Endothelial cell of umbilical vein (primary cell): ENCODE results near the gene DYNC1H1. TPM values are rescaled to one million over a fixed set of nuclear protein-coding genes. Genes with fewer than 3 reads are reported as not detected.

Source experiments
- BruUV-seq: library from RNA; stranded (reverse); fragments of 400-500 nt; replicated peaks from 2 replicates; lab custom pipeline; 2021; lab: Mats Ljungman, UMichigan
- CTCF ChIA-PET: fragments of 300-600, 350-600 bp; sonication (Branson Sonifier 250); formaldehyde crosslinking; loops from one replicate; lab custom pipeline; 2021; ENCODE audit warnings: antibody characterized with exemption, inconsistent platforms; lab: Charles Lee
- POLR2A ChIA-PET: fragments of 300-600, 350-600 bp; sonication (Branson Sonifier 250); formaldehyde crosslinking; loops from one replicate; lab custom pipeline; 2021; ENCODE audit warnings: antibody characterized with exemption, inconsistent platforms; lab: Charles Lee
- DNase-seq: peaks from one replicate; pipeline ENCODE4 v3.0.0-alpha.2; 2011; ENCODE audit warnings: low read depth, low spot score
- FAIRE-seq: peaks from 2 replicates; lab custom pipeline; 2011; peaks lifted over from hg19 to GRCh38; lab: Jason Lieb, UNC
- H2AFZ ChIP-seq: 2 replicates; pipeline ENCODE4 v1.6.0; 2012; ENCODE audit warnings: low read depth, low read length, control low read depth, inconsistent platforms
- H3K27ac ChIP-seq: 2 replicates; pipeline ENCODE4 v1.5.1; 2011; ENCODE audit warnings: low read depth, mild to moderate bottlenecking, control low read depth, low read length, moderate library complexity; ENCODE audit not compliant: insufficient read depth
- H3K27me3 ChIP-seq, 2 experiments: 2 replicates each; pipeline versions ENCODE4 v1.6.0 to v1.6.1; 2011; ENCODE audit warnings: low read length in 2 of 2, mixed read lengths in 1 of 2; ENCODE audit not compliant: control insufficient read depth in 2 of 2, insufficient read depth in 2 of 2
- H3K36me3 ChIP-seq, 2 experiments: 2 replicates in 1 of 2; 3 replicates in 1 of 2; pipeline ENCODE4 v1.5.1; 2011; ENCODE audit warnings: low read length in 2 of 2, mild to moderate bottlenecking in 1 of 2, moderate library complexity in 1 of 2; ENCODE audit not compliant: control insufficient read depth in 2 of 2, insufficient read depth in 2 of 2; ENCODE audit errors: extremely low read depth in 1 of 2
- H3K4me1 ChIP-seq: 3 replicates; pipeline ENCODE4 v1.5.1; 2011; ENCODE audit warnings: mild to moderate bottlenecking, low read length; ENCODE audit not compliant: control insufficient read depth, insufficient read depth; ENCODE audit errors: extremely low read depth
- H3K4me2 ChIP-seq: 2 replicates; pipeline ENCODE4 v1.6.1; 2011; ENCODE audit warnings: low read length, control low read depth, mixed read lengths; ENCODE audit not compliant: insufficient read depth
- H3K4me3 ChIP-seq, 3 experiments: fragments of 200-600 bp in 1 of 3; sonication (generic), shearing (Covaris generic) in 1 of 3; replicated peaks in 1 of 3; 2 replicates each; pipeline ENCODE4 v1.5.1; 2011 to 2016; ENCODE audit warnings: control low read depth in 3 of 3, low read length in 3 of 3, mild to moderate bottlenecking in 2 of 3, inconsistent platforms in 1 of 3, low read depth in 1 of 3, moderate library complexity in 1 of 3; ENCODE audit not compliant: insufficient read depth in 1 of 3
- H3K79me2 ChIP-seq: 2 replicates; pipeline ENCODE4 v1.6.0; 2012; ENCODE audit warnings: low read length, inconsistent platforms; ENCODE audit not compliant: control insufficient read depth, insufficient read depth
- H3K9ac ChIP-seq: replicated peaks from 2 replicates; pipeline ENCODE3; 2011; ENCODE audit warnings: low read length, control low read depth; ENCODE audit not compliant: insufficient read depth; ENCODE audit errors: extremely low read depth
- H3K9me1 ChIP-seq: replicated peaks from 3 replicates; pipeline ENCODE4 v1.6.0; 2011; ENCODE audit warnings: mild to moderate bottlenecking, low read length; ENCODE audit not compliant: control insufficient read depth, insufficient read depth; ENCODE audit errors: extremely low read depth
- H3K9me3 ChIP-seq: replicated peaks from 2 replicates; pipeline ENCODE4 v1.5.1; 2012; ENCODE audit warnings: low read length, inconsistent platforms; ENCODE audit not compliant: control insufficient read depth, insufficient read depth
- H4K20me1 ChIP-seq: replicated peaks from 2 replicates; pipeline ENCODE3; 2011; ENCODE audit warnings: mild to moderate bottlenecking, low read length; ENCODE audit not compliant: control insufficient read depth, insufficient read depth; ENCODE audit errors: extremely low read depth
- EZH2 ChIP-seq: IDR thresholded peaks from 2 replicates; pipeline ENCODE4 v1.6.1; 2012; ENCODE audit warnings: borderline replicate concordance, low read depth, mild to moderate bottlenecking, moderate library complexity, low read length, inconsistent platforms; ENCODE audit not compliant: severe bottlenecking
- FOS ChIP-seq: IDR thresholded peaks from 2 replicates; pipeline ENCODE4 v1.6.1; 2011; ENCODE audit warnings: mild to moderate bottlenecking, low read length, moderate library complexity, borderline replicate concordance; ENCODE audit not compliant: insufficient read depth
- GATA2 ChIP-seq: IDR thresholded peaks from 2 replicates; pipeline ENCODE4 v1.7.0; 2011; ENCODE audit warnings: low read depth, mild to moderate bottlenecking, moderate library complexity, mixed read lengths, low read length; ENCODE audit not compliant: insufficient read length, insufficient read depth
- JUN ChIP-seq: IDR thresholded peaks from 2 replicates; pipeline ENCODE4 v1.6.1; 2011; ENCODE audit warnings: borderline replicate concordance, low read depth; ENCODE audit not compliant: insufficient read length, insufficient read depth
- MYC ChIP-seq: IDR thresholded peaks from one replicate; pipeline ENCODE4 v1.6.1; 2011; ENCODE audit warnings: mild to moderate bottlenecking, low read depth, low read length
- POLR2A ChIP-seq: IDR thresholded peaks from 2 replicates; pipeline ENCODE4 v1.6.1; 2012; ENCODE audit warnings: low read depth, mild to moderate bottlenecking, control low read depth, low read length
- POLR2AphosphoS5 ChIP-seq: IDR thresholded peaks from 2 replicates; pipeline ENCODE4 v1.6.1; 2012; ENCODE audit warnings: low read depth, mild to moderate bottlenecking, control low read depth, low read length, moderate library complexity; ENCODE audit not compliant: insufficient read depth
- dilution Hi-C: fragments of 300-500 bp; cut with MboI; formaldehyde crosslinking; loops from one replicate; pipeline ENCODE4 v1.15.0; 2019; ENCODE audit warnings: low sequenced_read_pairs; ENCODE audit not compliant: extremely low pct_ligation_motif_present
- intact Hi-C: fragments of 100-400 bp; cut with micrococcal nuclease; formaldehyde crosslinking; loops from one replicate; pipeline ENCODE4 v1.10.0; 2022
- polyA plus RNA-seq, 4 experiments: library from polyadenylated mRNA; depleted of rRNA in 3 of 4; stranded (reverse) in 3 of 4; unstranded in 1 of 4; fragments of >200 nt; gene quantifications; 2 replicates each; pipeline versions ENCODE4 v1.2.1 to v1.2.3, GENCODE V29; 2011 to 2012; ENCODE audit warnings: missing spikeins in 1 of 4
- total RNA-seq: library from RNA; stranded (reverse); gene quantifications from 2 replicates; pipeline ENCODE4 v1.2.3, GENCODE V29; 2021
- TF ChIP-seq, protein P1 (sequence below), 2 donors: IDR thresholded peaks; 1 replicate in 1 of 2; 2 replicates in 1 of 2; pipeline ENCODE4 v1.5.1; 2011; ENCODE audit warnings: low read length in 2 of 2, mild to moderate bottlenecking in 2 of 2, moderate library complexity in 2 of 2, control low read depth in 1 of 2, inconsistent platforms in 1 of 2, low read depth in 1 of 2; ENCODE audit not compliant: insufficient read depth in 1 of 2; ENCODE audit errors: extremely low read depth in 1 of 2
- TF ChIP-seq, protein P2 (sequence below): IDR thresholded peaks from 2 replicates; pipeline ENCODE4 v1.6.1; 2011; ENCODE audit not compliant: insufficient read depth, insufficient read length

Gene DYNC1H1
- total and polyA plus RNA-seq, 2 donors (not counting 3 experiments of a cell fraction or from before 2014, with no cell fraction given) = 254 to 648 TPM

- Histone ChIP-seq H3K27ac (no peak overlapping the region), H3K36me3 (no peaks in the 10 kb centered on the region), H3K9me3 (no peaks in the 10 kb centered on the region), H4K20me1 (no peaks in the 10 kb centered on the region), H2AFZ (peak overlapping the region; percentile 4), H3K9ac (no peak overlapping the region), H3K4me2 (no peak overlapping the region), H3K79me2 (peaks cover 8% of the 10 kb centered on the region), H3K27me3 (no peaks in the 10 kb centered on the region), H3K4me3 (no peak overlapping the region), H3K9me1 (no peaks in the 10 kb centered on the region), H3K4me1 (peaks cover 5% of the 10 kb centered on the region)
- dilution Hi-C loops (no loop called here), intact Hi-C loops (loop anchor here (1.0 to 5.0 kb wide), 3 partner anchors 127 to 357 kb away; partner anchors contain the start of gene HSP90AA1)
- peak; percentile 78 for FAIRE-seq
- ChIA-PET POLR2A (no interaction called here), CTCF (interaction anchor here (0.6 to 8.7 kb wide), 5 partner anchors 24 to 253 kb away, joined by 3 to 124 read pairs (median 5); no protein-coding TSS in a partner anchor)
- DNase-seq = peak; percentile 42
- BruUV-seq = no TSS peak
- TF ChIP-seq, protein P1, sequence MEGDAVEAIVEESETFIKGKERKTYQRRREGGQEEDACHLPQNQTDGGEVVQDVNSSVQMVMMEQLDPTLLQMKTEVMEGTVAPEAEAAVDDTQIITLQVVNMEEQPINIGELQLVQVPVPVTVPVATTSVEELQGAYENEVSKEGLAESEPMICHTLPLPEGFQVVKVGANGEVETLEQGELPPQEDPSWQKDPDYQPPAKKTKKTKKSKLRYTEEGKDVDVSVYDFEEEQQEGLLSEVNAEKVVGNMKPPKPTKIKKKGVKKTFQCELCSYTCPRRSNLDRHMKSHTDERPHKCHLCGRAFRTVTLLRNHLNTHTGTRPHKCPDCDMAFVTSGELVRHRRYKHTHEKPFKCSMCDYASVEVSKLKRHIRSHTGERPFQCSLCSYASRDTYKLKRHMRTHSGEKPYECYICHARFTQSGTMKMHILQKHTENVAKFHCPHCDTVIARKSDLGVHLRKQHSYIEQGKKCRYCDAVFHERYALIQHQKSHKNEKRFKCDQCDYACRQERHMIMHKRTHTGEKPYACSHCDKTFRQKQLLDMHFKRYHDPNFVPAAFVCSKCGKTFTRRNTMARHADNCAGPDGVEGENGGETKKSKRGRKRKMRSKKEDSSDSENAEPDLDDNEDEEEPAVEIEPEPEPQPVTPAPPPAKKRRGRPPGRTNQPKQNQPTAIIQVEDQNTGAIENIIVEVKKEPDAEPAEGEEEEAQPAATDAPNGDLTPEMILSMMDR (IDR thresholded peaks at IDR 0.05; ENCODE audit: extremely low read depth in 1 of 2, insufficient read depth in 1 of 2, low read depth in 1 of 2, low read length in 2 of 2) = peak; percentile 33 to 47
- TF ChIP-seq FOS = no peak
These were observed 4.1 kb upstream of the DYNC1H1 start for GRCh38 chr14:101960225-101960624.

DNA sequence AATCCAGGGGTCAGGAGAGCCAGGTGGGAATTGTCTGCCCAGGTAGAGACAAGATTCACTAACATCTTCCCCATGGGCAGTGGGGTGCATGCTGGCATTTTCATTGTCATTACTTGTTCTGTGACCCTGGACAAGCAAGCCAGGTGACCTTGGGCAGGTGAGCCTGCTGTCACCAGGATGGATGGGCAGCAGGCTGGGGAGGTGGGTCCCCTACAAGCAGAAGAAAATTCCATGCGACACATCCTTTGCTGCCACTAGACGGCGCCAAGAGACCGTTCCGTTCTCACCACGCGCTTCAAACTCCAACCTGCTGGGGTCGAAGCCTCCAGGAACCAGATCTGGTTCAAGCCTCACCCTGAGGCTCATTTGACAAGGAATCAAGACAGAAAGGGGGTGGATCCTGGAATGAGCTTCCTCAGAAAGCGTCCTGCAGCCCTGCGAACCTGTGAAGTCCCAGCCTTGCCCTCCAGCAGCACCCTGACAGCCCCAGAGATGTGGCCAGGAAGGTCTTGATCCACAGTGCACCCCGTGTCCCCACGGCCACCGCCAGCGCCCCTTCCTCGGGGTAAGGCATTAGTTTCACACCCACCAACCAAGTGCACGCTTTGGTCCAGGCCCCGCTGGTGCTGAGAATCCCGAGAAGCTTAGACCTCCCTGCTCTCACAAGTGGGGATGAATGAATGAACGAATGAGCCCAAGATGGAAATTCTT, 3.2 kb upstream of the DYNC1H1 start:
- no peak overlapping the region for H3K9ac ChIP-seq
- no peak overlapping the region for H3K4me3 ChIP-seq
- no peaks in the 10 kb centered on the region for H3K9me1 ChIP-seq
- H3K79me2 ChIP-seq = peaks cover 17% of the 10 kb centered on the region
- peak overlapping the region; percentile 39 for H2AFZ ChIP-seq
- no peaks in the 10 kb centered on the region for H4K20me1 ChIP-seq
- ChIA-PET POLR2A (interaction anchor here (0.6 to 0.9 kb wide), 2 partner anchors 152 to 201 kb away, joined by 3 read pairs; no protein-coding TSS in a partner anchor), CTCF (interaction anchor here (0.9 to 1.7 kb wide), 8 partner anchors 9 to 254 kb away, joined by 3 to 10 read pairs (median 5); no protein-coding TSS in a partner anchor)
- dilution Hi-C loops = no loop called here
- H3K27me3 ChIP-seq = no peaks in the 10 kb centered on the region
- intact Hi-C loops = loop anchor here (1.0 to 5.0 kb wide), 5 partner anchors 19 to 356 kb away; partner anchors contain the start of gene HSP90AA1
- FAIRE-seq (peak; percentile 72), DNase-seq (peak; percentile 76)
- BruUV-seq = no TSS peak
- H3K4me1 ChIP-seq = peaks cover 8% of the 10 kb centered on the region
- H3K36me3 ChIP-seq = no peaks in the 10 kb centered on the region
- TF ChIP-seq EZH2 (no peak), POLR2AphosphoS5 (no peak), POLR2A (no peak), FOS (no peak), JUN (no peak), MYC (no peak), GATA2 (no peak)
- TF ChIP-seq, protein P1 (IDR thresholded peaks at IDR 0.05; ENCODE audit: extremely low read depth in 1 of 2, insufficient read depth in 1 of 2, low read depth in 1 of 2, low read length in 2 of 2) = peak; percentile 78 to 95
- TF ChIP-seq, protein P2, sequence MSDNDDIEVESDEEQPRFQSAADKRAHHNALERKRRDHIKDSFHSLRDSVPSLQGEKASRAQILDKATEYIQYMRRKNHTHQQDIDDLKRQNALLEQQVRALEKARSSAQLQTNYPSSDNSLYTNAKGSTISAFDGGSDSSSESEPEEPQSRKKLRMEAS = peak; percentile 51
- no peak overlapping the region for H3K27ac ChIP-seq
- no peak overlapping the region for H3K4me2 ChIP-seq
- H3K9me3 ChIP-seq = no peaks in the 10 kb centered on the region
